ENCODE measurements around the gene ATP2B3.

ATP2B3 gene

DNA sequence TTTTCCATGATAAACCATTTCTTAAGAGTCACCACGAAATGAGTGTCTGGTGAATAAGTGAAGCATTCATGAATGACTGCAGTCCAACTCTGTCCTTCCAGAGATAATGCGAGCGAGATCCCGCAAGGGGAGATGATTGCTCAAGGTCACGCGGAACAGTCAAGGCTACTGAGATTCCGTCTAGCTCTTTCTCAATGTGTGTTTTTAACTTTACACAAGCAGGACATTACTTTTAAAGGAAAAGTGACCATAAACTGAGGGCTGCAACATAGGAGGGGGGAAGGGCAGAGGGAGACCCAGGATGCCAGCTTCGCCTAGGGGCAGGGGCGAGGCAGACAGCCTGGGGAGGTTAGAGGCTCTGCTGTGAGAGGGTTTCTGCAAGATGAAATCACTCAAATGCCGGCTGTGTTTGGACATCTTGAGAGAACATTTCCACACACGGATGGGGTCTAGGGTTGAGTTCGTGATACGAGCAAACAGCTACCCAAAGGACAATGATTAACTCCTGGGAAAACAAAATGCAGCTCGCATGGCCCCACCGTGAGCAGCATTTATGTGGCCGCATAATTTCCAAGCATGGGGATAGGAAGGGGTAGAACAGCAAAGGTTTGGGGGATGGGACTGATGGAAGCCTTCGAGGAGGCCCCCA lies 105.3 kb downstream of the ATP2B3 start:
- DNase-seq = no peak

DNA sequence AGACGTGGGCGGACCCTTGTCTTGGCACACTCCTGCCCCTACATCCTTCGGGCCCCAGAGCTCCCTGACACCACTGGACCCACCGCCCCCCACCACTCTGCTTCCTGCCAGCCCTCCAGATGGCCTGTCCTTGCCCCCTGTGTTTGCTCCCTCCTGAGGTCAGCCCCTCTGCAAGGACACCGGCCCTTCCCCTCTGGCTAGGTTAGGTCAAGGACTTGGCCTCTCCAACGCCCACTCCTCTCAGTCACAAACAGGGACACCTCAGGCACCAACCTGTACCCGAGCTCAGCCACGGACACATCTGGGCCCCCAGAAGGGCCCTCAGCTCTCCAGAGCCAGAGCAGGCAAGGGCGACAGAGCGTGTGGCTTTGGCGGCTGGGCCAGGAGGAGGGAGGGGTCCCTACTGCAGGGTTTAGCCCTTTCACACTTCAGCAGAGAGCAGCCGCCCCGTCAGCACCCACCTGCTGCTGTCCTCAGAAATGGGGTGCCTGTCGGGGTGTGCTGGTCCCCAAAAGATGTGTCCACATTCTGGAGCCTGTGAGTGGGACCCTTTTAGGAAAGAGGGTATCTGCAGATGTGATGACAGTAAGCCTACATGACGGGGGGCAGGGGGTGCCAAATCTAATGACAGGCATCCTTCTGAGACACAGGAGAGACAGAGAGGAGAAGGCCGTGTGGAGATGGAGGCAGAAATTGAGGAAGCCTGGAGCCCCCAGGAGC lies 106.0 kb downstream of the ATP2B3 start:
- no peak for DNase-seq

DNA sequence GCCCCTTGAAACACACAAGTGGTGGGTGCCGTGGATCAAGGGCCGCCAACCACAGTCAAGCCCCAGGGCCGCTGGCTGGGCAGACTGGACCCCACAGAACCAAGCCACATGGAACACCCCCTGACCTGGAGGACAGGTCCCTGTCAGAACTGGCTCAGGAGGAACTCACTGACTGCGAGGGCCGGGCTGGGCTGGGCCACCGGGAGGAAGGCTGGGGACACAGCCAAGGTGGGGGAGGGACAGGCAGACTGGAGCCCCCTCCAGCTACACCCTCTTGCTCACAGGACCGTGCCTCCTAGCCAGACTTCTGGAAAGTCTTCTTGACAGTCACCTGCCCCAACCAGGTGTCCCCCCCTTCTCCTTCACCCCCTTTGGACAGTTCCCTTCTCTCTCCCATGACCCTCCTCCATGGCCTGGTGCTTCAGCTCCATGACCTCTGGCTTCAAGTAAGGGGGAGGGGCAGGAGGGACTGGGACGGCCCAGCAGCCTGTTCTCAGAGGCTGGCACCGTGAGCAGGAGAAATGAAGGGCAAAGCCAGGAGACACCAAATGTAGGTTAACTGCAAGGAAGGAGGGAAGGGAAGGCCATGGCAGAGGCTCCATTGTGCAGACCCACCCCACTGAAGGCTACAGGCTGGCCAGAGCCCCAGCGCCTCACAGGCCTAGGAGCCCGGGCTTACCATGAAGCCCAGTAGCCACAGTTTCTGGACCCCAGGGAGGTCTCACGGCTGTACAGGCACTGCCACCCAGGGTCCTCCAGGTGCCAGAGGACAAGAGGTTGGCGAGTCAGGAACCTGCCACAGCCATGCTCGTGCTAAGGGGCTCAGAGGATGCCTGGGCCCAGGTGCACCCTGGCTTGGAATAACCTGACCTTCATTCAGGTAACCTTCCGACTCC lies 107.0 kb downstream of the ATP2B3 start:
- DNase-seq = no peak

DNA sequence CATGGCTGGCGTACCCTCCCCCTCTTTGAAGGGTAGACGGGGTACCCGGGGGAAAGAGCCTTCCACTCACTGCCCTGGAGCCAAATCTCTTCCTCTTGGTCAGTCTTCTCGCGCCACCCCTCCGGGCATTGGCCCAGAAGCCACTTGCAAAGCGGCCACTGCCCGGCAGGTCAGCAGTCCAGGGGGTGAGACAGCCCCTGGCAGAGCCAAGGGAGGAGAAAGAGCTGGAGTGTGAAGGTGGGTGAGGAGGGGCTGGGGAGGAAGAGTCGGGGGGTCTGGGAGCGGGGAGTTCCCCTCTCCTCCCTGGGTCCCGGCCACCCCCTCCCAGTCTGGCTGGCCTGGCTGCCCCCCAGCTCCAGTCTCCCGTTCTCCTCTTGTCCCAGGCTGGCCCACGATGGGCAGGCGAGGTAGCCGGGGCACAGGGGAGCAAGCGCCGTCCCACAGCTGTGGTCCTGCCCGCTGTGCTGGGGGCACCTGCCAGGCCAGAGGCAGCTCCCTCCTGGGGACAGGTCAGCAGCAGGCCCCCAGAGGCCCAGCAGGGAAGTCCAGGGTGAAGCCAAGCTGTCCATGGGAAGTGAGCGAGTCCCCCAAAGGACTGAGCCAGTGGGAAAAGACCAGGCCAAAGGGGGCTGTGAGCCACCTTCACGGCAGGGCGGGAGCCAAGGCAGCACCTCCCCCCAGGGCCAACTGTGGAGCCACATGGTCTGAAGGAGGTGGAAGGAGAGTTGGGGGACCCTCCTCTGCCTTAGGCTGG lies 108.0 kb downstream of the ATP2B3 start:
- no peak for DNase-seq

DNA sequence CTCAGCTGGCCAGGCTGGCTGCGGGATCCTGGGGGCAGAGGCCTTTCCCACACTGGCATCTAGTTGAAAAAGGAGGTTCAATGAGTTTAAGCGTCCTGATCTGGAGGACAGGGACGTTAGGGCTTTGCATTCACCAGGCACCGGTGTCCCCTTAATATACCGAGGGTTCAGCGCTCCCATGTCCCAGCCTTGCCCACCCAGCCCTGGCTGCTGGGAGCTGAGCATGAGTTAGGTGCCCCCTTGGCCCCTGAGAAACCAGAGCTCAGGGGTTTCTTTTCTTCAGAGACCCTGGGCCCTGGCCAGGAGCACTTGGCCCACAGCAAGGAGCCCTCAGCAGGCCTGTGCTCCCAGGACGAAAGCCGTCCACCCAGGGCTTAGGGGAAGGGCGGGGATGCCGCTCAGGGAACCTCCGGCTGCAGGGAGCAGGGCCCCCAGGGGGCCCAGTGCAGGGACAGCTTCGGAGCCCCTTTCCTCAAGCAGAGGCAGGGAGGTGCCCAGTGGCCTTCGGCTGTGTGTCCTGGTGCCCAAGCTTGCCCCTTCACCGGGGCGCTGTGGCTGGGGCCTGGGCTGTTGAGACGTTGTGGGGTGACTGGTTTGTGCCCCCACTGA lies 108.7 kb downstream of the ATP2B3 start:
- DNase-seq = no peak

DNA sequence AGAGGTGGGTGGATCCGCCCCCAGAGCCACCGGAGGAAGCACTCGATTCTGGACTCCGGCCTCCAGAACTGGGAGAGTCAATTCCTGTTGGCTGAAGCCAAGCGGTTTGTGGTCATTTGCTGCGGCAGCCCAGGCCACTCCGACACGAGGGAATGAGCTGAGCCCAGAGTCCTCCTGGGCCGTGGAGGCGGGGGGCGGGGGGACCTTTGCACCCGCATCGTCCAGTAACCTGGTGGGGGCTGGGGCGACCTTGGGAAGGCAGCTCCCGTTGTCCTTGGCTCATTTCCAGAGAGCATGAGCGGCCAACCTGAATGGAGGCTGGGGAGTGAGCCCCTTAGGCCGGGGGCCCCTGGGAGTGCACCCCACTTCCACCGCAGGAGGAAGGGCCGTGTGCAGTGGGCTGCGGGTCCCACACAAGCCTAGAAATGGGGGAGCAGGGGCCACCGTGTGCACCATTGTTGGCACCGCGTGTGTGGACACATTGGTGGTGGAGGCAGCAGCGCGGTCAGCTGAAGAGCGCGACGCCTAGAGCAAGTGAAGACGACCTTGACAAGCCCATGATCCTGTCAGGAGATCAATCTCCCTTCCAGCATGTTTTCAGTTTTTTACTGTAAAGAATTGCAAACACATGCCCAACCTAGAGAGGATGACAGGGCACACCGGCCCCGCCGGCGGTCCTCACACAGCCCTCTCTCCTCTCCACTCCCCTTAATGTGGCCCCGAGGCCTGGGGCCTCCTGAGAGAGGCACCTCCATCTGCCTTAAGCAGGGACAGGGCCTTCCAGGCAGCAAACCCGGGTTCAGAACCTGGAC lies 109.6 kb downstream of the ATP2B3 start:
- DNase-seq = no peak

DNA sequence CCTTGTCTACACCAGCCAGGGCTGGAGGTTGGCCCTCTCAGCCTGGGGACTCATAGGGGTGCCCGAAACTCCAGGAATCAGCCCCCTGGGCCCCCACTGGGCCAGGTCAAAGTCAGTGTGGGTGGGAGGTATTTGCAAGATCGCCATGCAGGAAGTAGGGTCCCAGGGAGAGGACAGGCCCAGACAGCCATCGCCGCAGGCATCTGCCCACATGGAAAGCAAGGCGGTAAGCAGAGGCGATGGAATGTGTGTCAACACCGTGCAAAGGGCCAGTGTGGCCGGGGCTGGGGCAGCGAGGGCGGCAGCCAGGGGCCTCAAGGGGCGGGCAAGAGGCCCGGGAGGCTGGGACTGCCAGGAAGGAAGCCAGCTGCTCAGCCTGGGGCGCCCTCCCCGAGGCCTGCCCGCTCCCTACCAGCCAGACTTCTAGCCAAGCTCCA lies 110.3 kb downstream of the ATP2B3 start:
- DNase-seq = no peak

DNA sequence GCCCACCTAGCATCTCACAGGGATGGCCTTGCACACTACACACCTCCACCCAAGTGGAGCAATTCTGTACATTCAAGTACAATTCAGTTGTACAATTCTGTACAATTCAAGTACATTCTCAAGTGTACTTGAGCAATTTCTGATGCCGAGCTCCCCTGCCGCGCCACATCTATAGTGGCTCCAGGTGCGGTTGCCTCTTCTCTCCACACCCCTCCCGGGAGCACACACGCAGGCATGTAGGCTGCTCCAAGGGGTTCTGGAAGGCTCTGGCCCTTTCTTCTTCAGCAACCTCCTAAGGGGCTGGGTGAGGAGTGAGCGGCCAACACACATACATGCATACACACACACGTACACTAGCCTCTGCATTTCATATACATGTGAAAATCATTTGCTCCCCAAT lies 110.7 kb downstream of the ATP2B3 start:
- no peak for DNase-seq

DNA sequence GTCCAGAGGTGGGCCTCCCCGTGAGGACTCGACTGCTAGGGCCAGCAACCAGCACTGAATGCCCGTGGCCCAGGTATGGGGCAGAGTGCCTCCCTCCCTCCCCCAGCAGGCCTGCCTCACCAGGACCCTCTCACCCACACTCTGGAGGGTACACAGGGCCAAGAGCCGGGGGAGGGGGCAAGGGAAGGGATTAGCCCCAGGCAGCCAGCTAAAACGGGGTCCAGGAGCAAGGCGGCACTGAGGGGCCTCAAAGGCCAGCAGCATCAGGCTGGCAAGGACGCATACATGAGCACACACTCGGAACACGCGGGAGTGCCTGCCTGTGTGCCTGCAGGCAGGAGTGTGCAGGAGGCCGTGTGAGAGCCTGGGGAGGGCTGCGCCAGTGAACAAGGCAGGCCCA lies 111.2 kb downstream of the ATP2B3 start:
- no peak for DNase-seq

DNA sequence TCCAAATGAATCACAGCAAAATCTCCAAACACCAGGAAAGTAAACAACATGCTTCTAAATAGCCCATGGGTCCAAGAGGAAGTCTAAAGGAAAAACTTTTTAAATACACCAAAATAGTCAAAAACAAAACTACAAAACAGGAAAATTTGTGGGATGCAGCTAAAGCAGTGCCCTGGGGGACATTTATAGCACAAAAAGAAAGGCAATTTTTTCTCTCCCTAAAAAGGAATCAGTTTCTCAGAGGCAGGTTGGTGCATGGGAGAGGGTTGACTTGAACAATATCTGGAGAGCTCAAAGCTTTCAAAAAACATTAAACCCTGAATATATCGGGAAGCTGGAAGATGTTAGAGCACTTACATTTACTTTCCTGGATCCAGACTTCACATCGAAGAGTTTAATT lies 113.9 kb downstream of the ATP2B3 start:
- DNase-seq = no peak

DNA sequence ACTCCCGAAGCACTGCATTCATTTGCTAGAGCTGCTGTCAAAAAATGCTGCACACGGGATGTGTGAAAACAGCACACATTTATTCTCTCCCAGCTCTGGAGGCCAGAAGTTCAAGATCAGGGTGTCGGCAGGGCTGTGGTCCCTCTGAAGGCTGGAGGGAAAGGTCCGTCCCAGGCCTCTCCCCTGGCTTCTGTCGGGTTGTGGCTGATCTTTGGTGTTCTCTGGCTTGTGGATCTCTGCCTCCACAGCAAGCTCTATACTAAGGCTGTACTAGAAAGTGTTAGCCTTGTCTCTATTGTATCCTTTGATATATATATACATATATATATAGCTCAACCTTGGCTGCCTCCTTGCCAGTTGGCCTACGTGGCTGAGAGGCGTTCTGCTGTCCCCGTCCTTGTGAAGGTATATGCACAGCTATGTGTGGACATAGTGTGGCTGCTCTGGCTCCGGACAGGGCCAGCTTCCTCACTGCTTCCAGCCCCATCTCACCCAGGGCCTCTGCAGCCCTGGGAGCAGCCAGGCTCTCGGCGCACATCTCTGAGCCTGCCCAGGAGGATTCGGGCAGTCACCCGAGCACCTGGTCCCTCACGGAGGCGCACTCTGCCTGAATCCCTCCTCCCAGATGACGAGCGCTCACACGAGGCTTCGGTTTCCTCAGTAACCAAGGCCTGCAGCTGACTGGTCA lies 114.6 kb downstream of the ATP2B3 start:
- DNase-seq = no peak
